DOHH2 (cell line): Measurements from ENCODE around the gene RC3H2.
A peak's percentile ranks its signal among the peaks of the same experiment; 100 is the strongest.
"Not testable (repeated sequence)": the region's sequence is repeated elsewhere in the genome, so short reads cannot be mapped to it uniquely, and the experiment has no call there.

ENCODE experiments used
- H3F3A ChIP-seq: fragments of 200-600 bp; sonication (generic), shearing (Covaris generic); 2 replicates; pipeline ENCODE4 v1.6.0; 2016; ENCODE audit warnings: antibody characterized with exemption, mild to moderate bottlenecking; ENCODE audit not compliant: control insufficient read depth, insufficient read depth
- H3K27ac ChIP-seq: fragments of 200-600 bp; sonication (generic); 2 replicates; pipeline ENCODE4 v1.5.1; 2014; ENCODE audit warnings: low read depth, mild to moderate bottlenecking, low read length, moderate library complexity
- H3K27me3 ChIP-seq: fragments of 200-600 bp; sonication (generic); 2 replicates; pipeline ENCODE4 v1.6.1; 2014; ENCODE audit warnings: mild to moderate bottlenecking, low read length, mixed read lengths; ENCODE audit not compliant: control insufficient read depth
- H3K36me3 ChIP-seq: fragments of 200-600 bp; sonication (generic); 2 replicates; pipeline ENCODE4 v1.6.1; 2014; ENCODE audit warnings: mild to moderate bottlenecking, low read length, moderate library complexity, mixed read lengths; ENCODE audit not compliant: control insufficient read depth
- H3K4me1 ChIP-seq: fragments of 200-600 bp; sonication (generic); 2 replicates; pipeline ENCODE4 v1.6.1; 2014; ENCODE audit warnings: mild to moderate bottlenecking, low read length, mixed read lengths; ENCODE audit not compliant: control insufficient read depth
- H3K4me2 ChIP-seq: fragments of 200-600 bp; sonication (generic); 2 replicates; pipeline ENCODE4 v1.6.0; 2014; ENCODE audit warnings: mild to moderate bottlenecking, low read length, moderate library complexity
- H3K4me3 ChIP-seq: fragments of 200-600 bp; sonication (generic); 2 replicates; pipeline ENCODE4 v1.5.1; 2014; ENCODE audit warnings: mild to moderate bottlenecking, low read length, mixed read lengths
- H3K79me2 ChIP-seq: fragments of 200-600 bp; sonication (generic); 2 replicates; pipeline ENCODE4 v1.6.1; 2014; ENCODE audit warnings: mild to moderate bottlenecking, low read length, mixed read lengths; ENCODE audit not compliant: control insufficient read depth
- H3K9me2 ChIP-seq: fragments of 200-600 bp; sonication (generic); replicated peaks from 2 replicates; pipeline ENCODE4 v1.6.1; 2014; ENCODE audit warnings: mild to moderate bottlenecking, low read length, mixed read lengths; ENCODE audit not compliant: control insufficient read depth
- H3K9me3 ChIP-seq: fragments of 200-600 bp; sonication (generic); 2 replicates; pipeline ENCODE4 v1.6.1; 2014; ENCODE audit warnings: antibody characterized with exemption, low read length, mixed read lengths; ENCODE audit not compliant: control insufficient read depth, insufficient read depth
- H4K20me1 ChIP-seq: fragments of 200-600 bp; sonication (generic); 2 replicates; pipeline ENCODE4 v1.6.0; 2014; ENCODE audit warnings: low read depth, mild to moderate bottlenecking, antibody characterized with exemption, low read length, moderate library complexity; ENCODE audit not compliant: control insufficient read depth, insufficient read depth
- EZH2phosphoT487 ChIP-seq: fragments of 200-600 bp; sonication (generic); IDR thresholded peaks from 2 replicates; pipeline ENCODE4 v1.6.1; 2017; ENCODE audit warnings: borderline replicate concordance, mild to moderate bottlenecking, antibody characterized with exemption, low read length, moderate library complexity, mixed read lengths
- TF ChIP-seq, protein P1 (sequence below): fragments of 200-600 bp; sonication (generic); IDR thresholded peaks from one replicate; pipeline ENCODE4 v1.5.1; 2014; ENCODE audit warnings: antibody characterized with exemption, mild to moderate bottlenecking, low read depth, low read length; ENCODE audit not compliant: poor library complexity, severe bottlenecking

Gene RC3H2

GRCh38 chr9:122835313-122835731 is 69.8 kb downstream of the RC3H2 start:
- Histone ChIP-seq H3K27ac (no peak overlapping the region), H3K9me2 (no peaks in the 10 kb centered on the region), H3K36me3 (no peaks in the 10 kb centered on the region), H3K4me3 (peak overlapping the region; percentile 47), H3K9me3 (no peaks in the 10 kb centered on the region), H3K4me1 (peaks cover 10% of the 10 kb centered on the region), H3K27me3 (no peaks in the 10 kb centered on the region), H3F3A (no peaks in the 10 kb centered on the region), H3K4me2 (peak overlapping the region; percentile 61), H3K79me2 (no peaks in the 10 kb centered on the region), H4K20me1 (no peaks in the 10 kb centered on the region)
- TF ChIP-seq, protein P1, sequence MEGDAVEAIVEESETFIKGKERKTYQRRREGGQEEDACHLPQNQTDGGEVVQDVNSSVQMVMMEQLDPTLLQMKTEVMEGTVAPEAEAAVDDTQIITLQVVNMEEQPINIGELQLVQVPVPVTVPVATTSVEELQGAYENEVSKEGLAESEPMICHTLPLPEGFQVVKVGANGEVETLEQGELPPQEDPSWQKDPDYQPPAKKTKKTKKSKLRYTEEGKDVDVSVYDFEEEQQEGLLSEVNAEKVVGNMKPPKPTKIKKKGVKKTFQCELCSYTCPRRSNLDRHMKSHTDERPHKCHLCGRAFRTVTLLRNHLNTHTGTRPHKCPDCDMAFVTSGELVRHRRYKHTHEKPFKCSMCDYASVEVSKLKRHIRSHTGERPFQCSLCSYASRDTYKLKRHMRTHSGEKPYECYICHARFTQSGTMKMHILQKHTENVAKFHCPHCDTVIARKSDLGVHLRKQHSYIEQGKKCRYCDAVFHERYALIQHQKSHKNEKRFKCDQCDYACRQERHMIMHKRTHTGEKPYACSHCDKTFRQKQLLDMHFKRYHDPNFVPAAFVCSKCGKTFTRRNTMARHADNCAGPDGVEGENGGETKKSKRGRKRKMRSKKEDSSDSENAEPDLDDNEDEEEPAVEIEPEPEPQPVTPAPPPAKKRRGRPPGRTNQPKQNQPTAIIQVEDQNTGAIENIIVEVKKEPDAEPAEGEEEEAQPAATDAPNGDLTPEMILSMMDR, result peak; percentile 51
- no peak for TF ChIP-seq EZH2phosphoT487

DNA sequence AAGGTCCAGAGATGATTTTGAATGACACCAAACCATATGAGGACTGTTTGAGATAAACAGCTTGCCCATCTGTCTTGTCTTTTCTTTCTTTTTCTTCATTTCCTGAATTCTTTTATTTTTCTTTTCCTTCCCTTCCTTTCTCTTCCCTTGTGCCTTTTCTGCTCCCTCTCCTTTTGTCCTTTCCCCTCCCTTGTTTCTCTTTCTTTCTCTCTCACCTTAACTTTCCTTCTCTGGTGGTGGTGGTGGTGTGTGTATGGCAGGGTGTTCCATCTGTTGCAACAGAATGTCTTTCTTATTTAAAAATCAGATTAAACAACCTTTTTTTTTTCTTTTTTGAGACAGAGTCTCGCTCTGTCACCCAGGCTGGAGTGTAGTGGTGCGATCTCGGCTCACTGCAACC is 73.0 kb downstream of the RC3H2 start:
- no peak overlapping the region for H3K27ac ChIP-seq
- no peaks in the 10 kb centered on the region for H3K9me3 ChIP-seq
- no peaks in the 10 kb centered on the region for H3K9me2 ChIP-seq
- no peaks in the 10 kb centered on the region for H3K27me3 ChIP-seq
- peaks cover 5% of the 10 kb centered on the region; the same call in 1 of the 2 replicates for H3K36me3 ChIP-seq
- no peak overlapping the region for H3K4me3 ChIP-seq
- peaks cover 17% of the 10 kb centered on the region for H3K4me1 ChIP-seq
- peaks cover 4% of the 10 kb centered on the region for H3F3A ChIP-seq
- H4K20me1 ChIP-seq, result 0 out of 2 replicates have a peak, but pooled peaks cover 2% of the 10 kb centered on the region
- TF ChIP-seq, protein P1, result no peak
- no peak for TF ChIP-seq EZH2phosphoT487
- H3K79me2 ChIP-seq, result peaks cover 11% of the 10 kb centered on the region
- no peak overlapping the region for H3K4me2 ChIP-seq

DNA sequence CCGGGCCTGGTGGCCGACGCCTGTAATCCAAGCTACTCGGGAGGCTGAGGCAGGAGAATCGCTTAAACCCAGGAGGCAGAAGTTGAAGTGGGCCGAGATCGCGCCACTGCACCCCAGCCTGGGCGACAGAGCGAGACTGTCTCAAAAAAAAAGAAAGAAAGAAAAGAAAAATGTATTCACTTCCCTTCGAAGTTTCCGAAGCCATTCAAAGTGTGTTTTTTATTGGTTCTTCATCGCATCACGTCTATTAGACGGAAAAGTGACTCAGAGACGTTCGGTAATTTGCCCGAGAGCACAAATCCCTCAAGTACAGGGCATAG is 76.2 kb downstream of the RC3H2 start:
- Histone ChIP-seq H3K4me3 (peak overlapping the region; percentile 99), H3K79me2 (peaks cover 41% of the 10 kb centered on the region), H3K36me3 (peaks cover 30% of the 10 kb centered on the region), H3K4me1 (peaks cover 15% of the 10 kb centered on the region), H3K4me2 (peak overlapping the region; percentile 98), H3K27ac (peak overlapping the region; percentile 92)
- not testable (repeated sequence) for H3F3A ChIP-seq, H3K9me3 ChIP-seq, H3K9me2 ChIP-seq, H4K20me1 ChIP-seq, H3K27me3 ChIP-seq

- H3K79me2 ChIP-seq, result peaks cover 44% of the 10 kb centered on the region
- TF ChIP-seq, protein P1, result no peak
- H3K4me2 ChIP-seq, result peak overlapping the region; percentile 98
- no peaks in the 10 kb centered on the region for H3K27me3 ChIP-seq
- no peaks in the 10 kb centered on the region for H3K9me3 ChIP-seq
- peaks cover 15% of the 10 kb centered on the region for H3K4me1 ChIP-seq
- peaks cover 42% of the 10 kb centered on the region for H3K36me3 ChIP-seq
- no peaks in the 10 kb centered on the region for H3K9me2 ChIP-seq
- H3F3A ChIP-seq, result peaks cover 4% of the 10 kb centered on the region
- H3K4me3 ChIP-seq, result peak overlapping the region; percentile 99
- H4K20me1 ChIP-seq, result 0 out of 2 replicates have a peak, but pooled peaks cover 5% of the 10 kb centered on the region
- H3K27ac ChIP-seq, result peak overlapping the region; percentile 92
Observed at GRCh38 chr9:122827761-122828093, 77.4 kb downstream of the RC3H2 start.
